Measurements from ENCODE around the gene ARHGAP42. TPM values are rescaled to one million over a fixed set of nuclear protein-coding genes. Genes with fewer than 3 reads are reported as not detected.

ARHGAP42 gene
- total RNA-seq, 1 donor from 2014 or later, result 25.3 TPM

DNA sequence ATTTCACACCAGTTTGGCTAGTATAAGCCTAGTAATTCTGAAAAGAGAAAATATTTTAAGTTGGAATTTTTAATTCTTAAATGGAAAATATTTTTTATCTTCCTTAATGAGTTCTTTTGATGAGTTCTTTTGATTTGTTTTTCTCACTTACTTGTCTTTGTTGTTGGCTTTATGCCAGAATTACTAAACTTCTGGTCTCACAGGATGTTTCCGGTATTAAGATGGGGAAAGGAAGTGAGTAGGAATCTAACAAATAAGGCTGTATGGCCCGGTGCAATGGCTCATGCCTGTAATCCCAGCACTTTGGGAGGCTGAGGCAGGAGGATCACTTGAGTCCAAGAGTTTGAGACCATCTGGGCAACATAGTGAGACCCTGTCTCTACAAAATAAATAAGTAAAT lies 106.4 kb downstream of the ARHGAP42 start:
- TF ChIP-seq, protein P1, sequence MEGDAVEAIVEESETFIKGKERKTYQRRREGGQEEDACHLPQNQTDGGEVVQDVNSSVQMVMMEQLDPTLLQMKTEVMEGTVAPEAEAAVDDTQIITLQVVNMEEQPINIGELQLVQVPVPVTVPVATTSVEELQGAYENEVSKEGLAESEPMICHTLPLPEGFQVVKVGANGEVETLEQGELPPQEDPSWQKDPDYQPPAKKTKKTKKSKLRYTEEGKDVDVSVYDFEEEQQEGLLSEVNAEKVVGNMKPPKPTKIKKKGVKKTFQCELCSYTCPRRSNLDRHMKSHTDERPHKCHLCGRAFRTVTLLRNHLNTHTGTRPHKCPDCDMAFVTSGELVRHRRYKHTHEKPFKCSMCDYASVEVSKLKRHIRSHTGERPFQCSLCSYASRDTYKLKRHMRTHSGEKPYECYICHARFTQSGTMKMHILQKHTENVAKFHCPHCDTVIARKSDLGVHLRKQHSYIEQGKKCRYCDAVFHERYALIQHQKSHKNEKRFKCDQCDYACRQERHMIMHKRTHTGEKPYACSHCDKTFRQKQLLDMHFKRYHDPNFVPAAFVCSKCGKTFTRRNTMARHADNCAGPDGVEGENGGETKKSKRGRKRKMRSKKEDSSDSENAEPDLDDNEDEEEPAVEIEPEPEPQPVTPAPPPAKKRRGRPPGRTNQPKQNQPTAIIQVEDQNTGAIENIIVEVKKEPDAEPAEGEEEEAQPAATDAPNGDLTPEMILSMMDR (IDR thresholded peaks at IDR 0.05; ENCODE audit: unreplicated experiment), result no peak
- H3K9me3 Mint-ChIP-seq (ENCODE audit: low read depth), result peaks cover 9% of the 10 kb centered on the region
- H3K4me1 Mint-ChIP-seq (ENCODE audit: low read depth), result peaks cover 4% of the 10 kb centered on the region
- DNase-seq (ENCODE audit: low spot score, unreplicated experiment), result no peak
- peaks cover 5% of the 10 kb centered on the region for H3K36me3 Mint-ChIP-seq (ENCODE audit: insufficient read depth)
- H3K4me3 Mint-ChIP-seq (ENCODE audit: low read depth), result no peak overlapping the region
- no peak overlapping the region for H3K27ac Mint-ChIP-seq
- H3K27me3 Mint-ChIP-seq, result no peaks in the 10 kb centered on the region

DNA sequence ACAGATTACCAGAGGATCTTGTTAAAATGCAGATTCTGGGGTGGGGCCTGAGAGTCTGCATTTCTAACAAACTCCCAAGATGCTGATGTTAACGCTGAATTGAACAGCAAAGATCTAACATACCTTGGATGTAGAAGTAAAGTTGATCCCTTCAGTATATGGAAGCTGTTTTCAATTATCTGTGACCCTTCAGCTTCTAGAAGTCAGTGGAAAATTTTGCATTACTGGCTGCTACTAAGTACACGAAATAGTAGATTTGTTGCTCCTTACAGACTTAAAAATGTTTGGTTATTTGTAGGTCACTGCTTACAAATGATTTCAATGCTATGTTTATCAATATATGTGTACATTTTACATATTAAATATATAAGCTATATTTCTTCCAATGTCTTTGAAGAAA lies 107.4 kb downstream of the ARHGAP42 start:
- H3K4me1 Mint-ChIP-seq (ENCODE audit: low read depth), result peaks cover 2% of the 10 kb centered on the region
- H3K27ac Mint-ChIP-seq, result no peak overlapping the region
- no peak overlapping the region for H3K4me3 Mint-ChIP-seq (ENCODE audit: low read depth)
- TF ChIP-seq, protein P1 (IDR thresholded peaks at IDR 0.05; ENCODE audit: unreplicated experiment), result no peak
- peaks cover 5% of the 10 kb centered on the region for H3K36me3 Mint-ChIP-seq (ENCODE audit: insufficient read depth)
- H3K9me3 Mint-ChIP-seq (ENCODE audit: low read depth), result peaks cover 3% of the 10 kb centered on the region
- DNase-seq (ENCODE audit: low spot score, unreplicated experiment), result no peak
- no peaks in the 10 kb centered on the region for H3K27me3 Mint-ChIP-seq

DNA sequence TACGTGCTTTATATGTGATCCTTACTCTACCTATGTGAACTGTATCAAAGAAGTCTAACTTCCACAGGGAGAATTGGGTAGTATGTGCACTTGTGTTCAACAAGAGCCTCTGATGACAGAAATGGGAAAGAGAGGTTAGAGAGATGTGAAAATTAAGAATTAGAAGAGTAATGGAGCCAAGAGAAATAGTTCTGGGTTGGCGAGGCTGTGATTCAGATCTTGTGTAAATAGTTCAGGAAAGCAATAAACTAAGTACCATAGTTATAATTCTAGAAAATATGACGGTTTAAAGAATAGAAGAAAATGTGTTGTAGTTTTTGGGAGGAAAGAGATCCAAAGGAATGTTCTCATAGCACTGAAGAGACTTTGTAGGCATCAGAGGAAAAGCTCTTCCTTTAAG lies 112.4 kb downstream of the ARHGAP42 start:
- H3K27ac Mint-ChIP-seq, result no peak overlapping the region
- H3K27me3 Mint-ChIP-seq, result no peaks in the 10 kb centered on the region
- no peak for DNase-seq (ENCODE audit: low spot score, unreplicated experiment)
- peaks cover 5% of the 10 kb centered on the region for H3K36me3 Mint-ChIP-seq (ENCODE audit: insufficient read depth)
- TF ChIP-seq, protein P1 (IDR thresholded peaks at IDR 0.05; ENCODE audit: unreplicated experiment), result no peak
- no peaks in the 10 kb centered on the region for H3K9me3 Mint-ChIP-seq (ENCODE audit: low read depth)
- H3K4me3 Mint-ChIP-seq (ENCODE audit: low read depth), result no peak overlapping the region
- H3K4me1 Mint-ChIP-seq (ENCODE audit: low read depth), result no peaks in the 10 kb centered on the region

DNA sequence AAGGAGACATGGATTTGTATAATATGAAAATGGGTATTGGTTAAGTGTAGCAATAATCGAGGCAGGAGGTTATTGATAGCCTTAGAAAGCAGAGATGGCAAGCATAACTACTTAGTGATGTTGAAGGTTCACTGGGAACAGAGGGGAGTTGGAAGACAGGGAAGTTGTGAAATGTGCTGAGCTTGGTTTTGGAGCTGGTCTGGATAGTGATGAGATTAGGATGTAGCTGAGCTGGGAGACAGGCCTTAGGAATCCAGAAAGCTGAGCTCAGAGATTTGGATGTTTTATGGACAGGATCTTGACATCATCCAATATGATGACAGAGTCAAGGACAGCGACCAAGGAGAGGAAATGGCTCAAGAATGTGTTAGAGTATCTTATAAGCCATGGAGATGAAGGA lies 113.1 kb downstream of the ARHGAP42 start:
- TF ChIP-seq, protein P1 (IDR thresholded peaks at IDR 0.05; ENCODE audit: unreplicated experiment), result no peak
- no peaks in the 10 kb centered on the region for H3K4me1 Mint-ChIP-seq (ENCODE audit: low read depth)
- no peaks in the 10 kb centered on the region for H3K27me3 Mint-ChIP-seq
- H3K4me3 Mint-ChIP-seq (ENCODE audit: low read depth), result no peak overlapping the region
- no peak overlapping the region for H3K27ac Mint-ChIP-seq
- no peak for DNase-seq (ENCODE audit: low spot score, unreplicated experiment)
- peaks cover 5% of the 10 kb centered on the region for H3K36me3 Mint-ChIP-seq (ENCODE audit: insufficient read depth)
- no peaks in the 10 kb centered on the region for H3K9me3 Mint-ChIP-seq (ENCODE audit: low read depth)

DNA sequence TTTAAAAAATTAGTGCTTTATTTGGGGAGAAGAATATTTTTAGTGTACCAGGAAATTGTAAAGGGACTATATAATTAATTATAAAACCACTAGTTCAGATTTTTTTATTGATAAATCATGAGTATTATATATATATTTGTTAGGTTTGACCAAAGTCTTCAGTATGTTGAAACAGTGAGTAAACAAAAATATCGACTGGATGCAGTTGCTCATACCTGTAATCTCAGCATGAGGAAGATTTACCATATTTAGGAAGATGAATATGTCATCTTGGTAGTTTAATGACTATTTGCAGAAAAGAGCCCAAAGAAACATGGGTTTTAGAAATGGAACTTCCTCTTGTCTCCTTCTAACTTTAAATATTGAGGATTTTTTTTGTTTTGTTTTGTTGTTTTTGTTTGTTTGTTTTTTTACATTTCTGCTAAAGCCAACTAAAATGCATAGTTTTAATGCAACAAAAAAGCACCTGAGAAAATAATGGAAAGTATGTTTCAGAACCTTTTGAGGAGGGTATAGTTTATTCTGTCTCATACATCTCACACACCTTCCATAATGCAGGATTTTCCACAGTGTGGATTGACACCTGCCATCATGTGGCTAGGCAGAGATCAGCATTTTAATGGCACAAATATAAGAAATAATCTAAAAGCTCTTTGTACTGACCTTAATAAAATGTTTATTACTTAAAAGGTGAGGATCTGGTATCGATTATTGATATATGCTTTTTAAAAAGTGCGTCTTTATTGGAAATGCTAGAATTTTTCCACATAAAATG lies 114.3 kb downstream of the ARHGAP42 start:
- Mint-ChIP-seq H3K27ac (no peak overlapping the region), H3K4me1 (ENCODE audit: low read depth) (no peaks in the 10 kb centered on the region), H3K9me3 (ENCODE audit: low read depth) (no peaks in the 10 kb centered on the region), H3K4me3 (ENCODE audit: low read depth) (no peak overlapping the region), H3K36me3 (ENCODE audit: insufficient read depth) (peaks cover 4% of the 10 kb centered on the region), H3K27me3 (no peaks in the 10 kb centered on the region)
- DNase-seq (ENCODE audit: low spot score, unreplicated experiment), result no peak
- TF ChIP-seq, protein P1 (IDR thresholded peaks at IDR 0.05; ENCODE audit: unreplicated experiment), result no peak
